Measurements from ENCODE around the gene HIRA. TPM values are rescaled to one million over a fixed set of nuclear protein-coding genes. Genes with fewer than 3 reads are reported as not detected.

HIRA gene
- polyA plus RNA-seq (ENCODE audit: insufficient read length in 3 of 3): 10 to 100 TPM; 35.7 to 37.1 (median 36.0) TPM
- long read RNA-seq, donor 1: 0 reads
- long read RNA-seq, donor 2, full-length matches to known transcripts: 3 of 3 reads
- long read RNA-seq, donor 2, partial matches to known transcripts: 0 of 3 reads
- long read RNA-seq, donor 2, other reads (novel, unspliced or antisense): 0 of 3 reads
- long read RNA-seq, donor 3, full-length matches to known transcripts: 1 of 1 reads
- long read RNA-seq, donor 3, partial matches to known transcripts: 0 of 1 reads
- long read RNA-seq, donor 3, other reads (novel, unspliced or antisense): 0 of 1 reads
- long read RNA-seq, donor 4, full-length matches to known transcripts: 3 of 3 reads
- long read RNA-seq, donor 4, partial matches to known transcripts: 0 of 3 reads
- long read RNA-seq, donor 4, other reads (novel, unspliced or antisense): 0 of 3 reads
- long read RNA-seq, donor 5, full-length matches to known transcripts: 1 of 1 reads
- long read RNA-seq, donor 5, partial matches to known transcripts: 0 of 1 reads
- long read RNA-seq, donor 5, other reads (novel, unspliced or antisense): 0 of 1 reads
- long read RNA-seq, donor 6, full-length matches to known transcripts: 5 of 5 reads
- long read RNA-seq, donor 6, partial matches to known transcripts: 0 of 5 reads
- long read RNA-seq, donor 6, other reads (novel, unspliced or antisense): 0 of 5 reads
- long read RNA-seq, donor 7, full-length matches to known transcripts: 4 of 9 reads
- long read RNA-seq, donor 7, partial matches to known transcripts: 5 of 9 reads
- long read RNA-seq, donor 7, other reads (novel, unspliced or antisense): 0 of 9 reads
- long read RNA-seq, donor 8: 0 reads
- long read RNA-seq, donor 9, full-length matches to known transcripts: 3 of 3 reads
- long read RNA-seq, donor 9, partial matches to known transcripts: 0 of 3 reads
- long read RNA-seq, donor 9, other reads (novel, unspliced or antisense): 0 of 3 reads
- long read RNA-seq, donor 10: 0 reads
- long read RNA-seq, donor 11, full-length matches to known transcripts: 2 of 2 reads
- long read RNA-seq, donor 11, partial matches to known transcripts: 0 of 2 reads
- long read RNA-seq, donor 11, other reads (novel, unspliced or antisense): 0 of 2 reads
- long read RNA-seq, donor 12, full-length matches to known transcripts: 4 of 9 reads
- long read RNA-seq, donor 12, partial matches to known transcripts: 5 of 9 reads
- long read RNA-seq, donor 12, other reads (novel, unspliced or antisense): 0 of 9 reads
- long read RNA-seq, donor 13, full-length matches to known transcripts: 1 of 1 reads
- long read RNA-seq, donor 13, partial matches to known transcripts: 0 of 1 reads
- long read RNA-seq, donor 13, other reads (novel, unspliced or antisense): 0 of 1 reads
- long read RNA-seq, donor 14, full-length matches to known transcripts: 3 of 8 reads
- long read RNA-seq, donor 14, partial matches to known transcripts: 5 of 8 reads
- long read RNA-seq, donor 14, other reads (novel, unspliced or antisense): 0 of 8 reads
- long read RNA-seq, donor 15, full-length matches to known transcripts: 1 of 191 reads
- long read RNA-seq, donor 15, partial matches to known transcripts: 180 of 191 reads
- long read RNA-seq, donor 15, other reads (novel, unspliced or antisense): 10 of 191 reads
- long read RNA-seq, donor 16, full-length matches to known transcripts: 2 of 2 reads
- long read RNA-seq, donor 16, partial matches to known transcripts: 0 of 2 reads
- long read RNA-seq, donor 16, other reads (novel, unspliced or antisense): 0 of 2 reads

GRCh38 chr22:19431649-19432132 lies at the start of gene HIRA:
Gene HIRA (minus strand): TSS chr22:19431733. CDS start chr22:19431476, 257 bp downstream.
- DNase-seq: peak; percentile 76

- DNase-seq: no peak
Observed at GRCh38 chr22:19480789-19481188, 49.3 kb upstream of the HIRA start.

- no peak for DNase-seq
Observed at GRCh38 chr22:19480173-19480568, 48.6 kb upstream of the HIRA start.

GRCh38 chr22:19479355-19480172 lies 48.0 kb upstream of the HIRA start, which contains the start of gene CDC45:
Gene CDC45 (plus strand): TSS chr22:19479920. CDS start chr22:19479969, 49 bp downstream.
- peak; percentile 99 for DNase-seq

GRCh38 chr22:19478901-19479354 lies 47.4 kb upstream of the HIRA start, which contains the start of gene UFD1:
Gene UFD1 (minus strand): TSS chr22:19479193. CDS start chr22:19479085, 108 bp downstream.
- peak; percentile 85 for DNase-seq

GRCh38 chr22:19478045-19478900 lies 46.7 kb upstream of the HIRA start:
- DNase-seq: no peak

GRCh38 chr22:19477321-19478044 lies 46.0 kb upstream of the HIRA start:
- no peak for DNase-seq

- no peak for DNase-seq
Observed at GRCh38 chr22:19476023-19476422, 44.5 kb upstream of the HIRA start.

- no peak for DNase-seq
Observed at GRCh38 chr22:19473578-19473977, 42.0 kb upstream of the HIRA start.

- no peak for DNase-seq
Observed at GRCh38 chr22:19472233-19472632, 40.7 kb upstream of the HIRA start.

GRCh38 chr22:19471572-19471971 lies 40.0 kb upstream of the HIRA start:
- no peak for DNase-seq

GRCh38 chr22:19470010-19470409 lies 38.5 kb upstream of the HIRA start:
- DNase-seq: no peak

- no peak for DNase-seq
Observed at GRCh38 chr22:19469421-19469820, 37.9 kb upstream of the HIRA start.

- no peak for DNase-seq
Observed at GRCh38 chr22:19467912-19468311, 36.4 kb upstream of the HIRA start.

- DNase-seq: no peak
Observed at GRCh38 chr22:19466848-19467752, 35.6 kb upstream of the HIRA start.

GRCh38 chr22:19466126-19466716 lies 34.7 kb upstream of the HIRA start:
- no peak for DNase-seq
